ENCODE results near the gene ENGASE.

Gene ENGASE

GRCh38 chr17:79098282-79098867, 23.8 kb downstream of the ENGASE start:
- H3K4me3 ChIP-seq (replicated peaks; ENCODE audit: low read depth, low read length): no peak overlapping the region
- TF ChIP-seq CTCF (IDR thresholded peaks at IDR 0.05; ENCODE audit: insufficient read depth, low read length, poor library complexity, severe bottlenecking): no peak
- DNase-seq (ENCODE audit: extremely low read depth, insufficient read length): no peak
- peaks cover 2% of the 10 kb centered on the region for H3K27me3 ChIP-seq (replicated peaks; ENCODE audit: control insufficient read depth, insufficient read depth, low read length)
- H3K36me3 ChIP-seq (ENCODE audit: control insufficient read depth, insufficient read depth, low read length): no peaks in the 10 kb centered on the region

GRCh38 chr17:79100405-79100804, 25.8 kb downstream of the ENGASE start:
- Histone ChIP-seq H3K36me3 (ENCODE audit: control insufficient read depth, insufficient read depth, low read length) (no peaks in the 10 kb centered on the region), H3K4me3 (replicated peaks; ENCODE audit: low read depth, low read length) (no peak overlapping the region), H3K27me3 (replicated peaks; ENCODE audit: control insufficient read depth, insufficient read depth, low read length) (peaks cover 2% of the 10 kb centered on the region)
- no peak for TF ChIP-seq CTCF (IDR thresholded peaks at IDR 0.05; ENCODE audit: insufficient read depth, low read length, poor library complexity, severe bottlenecking)
- no peak for DNase-seq (ENCODE audit: extremely low read depth, insufficient read length)

- H3K27me3 ChIP-seq (replicated peaks; ENCODE audit: control insufficient read depth, insufficient read depth, low read length): peaks cover 2% of the 10 kb centered on the region
- no peaks in the 10 kb centered on the region for H3K36me3 ChIP-seq (ENCODE audit: control insufficient read depth, insufficient read depth, low read length)
- no peak overlapping the region for H3K4me3 ChIP-seq (replicated peaks; ENCODE audit: low read depth, low read length)
- no peak for TF ChIP-seq CTCF (IDR thresholded peaks at IDR 0.05; ENCODE audit: insufficient read depth, low read length, poor library complexity, severe bottlenecking)
- no peak for DNase-seq (ENCODE audit: extremely low read depth, insufficient read length)
Measured at GRCh38 chr17:79101111-79101673, 26.6 kb downstream of the ENGASE start.

- Histone ChIP-seq H3K4me3 (replicated peaks; ENCODE audit: low read depth, low read length) (no peak overlapping the region), H3K27me3 (replicated peaks; ENCODE audit: control insufficient read depth, insufficient read depth, low read length) (peaks cover 2% of the 10 kb centered on the region), H3K36me3 (ENCODE audit: control insufficient read depth, insufficient read depth, low read length) (no peaks in the 10 kb centered on the region)
- no peak for TF ChIP-seq CTCF (IDR thresholded peaks at IDR 0.05; ENCODE audit: insufficient read depth, low read length, poor library complexity, severe bottlenecking)
- DNase-seq (ENCODE audit: extremely low read depth, insufficient read length): no peak
Measured at GRCh38 chr17:79102214-79102613, 27.6 kb downstream of the ENGASE start.

- Histone ChIP-seq H3K4me3 (replicated peaks; ENCODE audit: low read depth, low read length) (no peak overlapping the region), H3K27me3 (replicated peaks; ENCODE audit: control insufficient read depth, insufficient read depth, low read length) (no peaks in the 10 kb centered on the region; the same call in 1 of the 2 replicates), H3K36me3 (ENCODE audit: control insufficient read depth, insufficient read depth, low read length) (no peaks in the 10 kb centered on the region)
- peak; percentile 5 for TF ChIP-seq CTCF (IDR thresholded peaks at IDR 0.05; ENCODE audit: insufficient read depth, low read length, poor library complexity, severe bottlenecking)
- no peak for DNase-seq (ENCODE audit: extremely low read depth, insufficient read length)
Measured at GRCh38 chr17:79104898-79105600, 30.4 kb downstream of the ENGASE start.

Data from GM06990 (cell line).